Mucosa of descending colon (tissue), 3 donors: ENCODE results near the gene CDK5RAP1. TPM values are rescaled to one million over a fixed set of nuclear protein-coding genes. Genes with fewer than 3 reads are reported as not detected.
"Not testable (repeated sequence)": the region's sequence is repeated elsewhere in the genome, so short reads cannot be mapped to it uniquely, and the experiment has no call there.

Experiments used
- ATAC-seq: fragments of 200-7000 bp; cut with Tn5 transposase; one replicate; pipeline ENCODE4 v1.9.1; 2020; ENCODE audit warnings: mild to moderate bottlenecking, moderate library complexity
- DNase-seq, 3 donors: peaks; one replicate each; pipeline ENCODE4 v3.0.0-alpha.2; 2020
- H3K36me3 ChIP-seq: fragments of 200-600 bp; one replicate; pipeline ENCODE4 v1.8.0; 2021; ENCODE audit warnings: low read depth, mild to moderate bottlenecking
- H3K4me1 ChIP-seq: fragments of 200-600 bp; one replicate; pipeline ENCODE4 v1.8.0; 2021; ENCODE audit warnings: low read depth, mild to moderate bottlenecking
- H3K4me3 ChIP-seq: fragments of 200-600 bp; one replicate; pipeline ENCODE4 v1.8.0; 2021; ENCODE audit warnings: mild to moderate bottlenecking
- H3K9me3 ChIP-seq: fragments of 200-600 bp; one replicate; pipeline ENCODE4 v1.8.0; 2021; ENCODE audit warnings: mild to moderate bottlenecking
- CTCF ChIP-seq: fragments of 200-600 bp; IDR thresholded peaks from one replicate; pipeline ENCODE4 v1.8.0; 2022; ENCODE audit warnings: antibody characterized with exemption, mild to moderate bottlenecking
- intact Hi-C, 2 donors: fragments of 100-400 bp; cut with DNase I in 1 of 2; cut with micrococcal nuclease in 1 of 2; formaldehyde crosslinking; loops; one replicate each; pipeline versions ENCODE4 v1.11.0 to v1.11.1; 2022; cut with DNase I, micrococcal nuclease
- total RNA-seq, 3 donors: library from RNA; stranded (reverse); fragmentation: NEBNext Ultra II Directional in 2 of 3; extraction: Animal tissue kit (Norgen Biotek cat#: 25700) in 2 of 3; gene quantifications; one replicate each; pipeline versions ENCODE4 v1.2.1 to v1.2.4, GENCODE V29; 2021 to 2023
- donor health status: DM: no; HTN: no; CAD: no; lungs with moderate emphysema.
- donor health status: DM: no; HTN: no; CAD: no.
- donor health status: DM: no; HTN: yes; CAD: no.

CDK5RAP1 gene
- total RNA-seq, 3 donors from 2014 or later, result 20.4 to 24.5 (median 23.7) TPM

GRCh38 chr20:33438481-33438880 is 37.2 kb upstream of the CDK5RAP1 start:
- DNase-seq (no peak), ATAC-seq (no peak)
- no peaks in the 10 kb centered on the region for H3K36me3 ChIP-seq
- TF ChIP-seq CTCF, result no peak
- H3K4me1 ChIP-seq, result peaks cover 2% of the 10 kb centered on the region
- intact Hi-C loops, result no loop called here
- no peak overlapping the region for H3K4me3 ChIP-seq
- no peaks in the 10 kb centered on the region for H3K9me3 ChIP-seq

GRCh38 chr20:33437141-33437911 is 36.0 kb upstream of the CDK5RAP1 start:
- Histone ChIP-seq H3K4me3 (no peak overlapping the region), H3K9me3 (no peaks in the 10 kb centered on the region), H3K4me1 (peaks cover 2% of the 10 kb centered on the region), H3K36me3 (no peaks in the 10 kb centered on the region)
- intact Hi-C loops, result no loop called here
- ATAC-seq (no peak), DNase-seq (no peak)
- TF ChIP-seq CTCF, result no peak

GRCh38 chr20:33434434-33434833 is 33.1 kb upstream of the CDK5RAP1 start:
- H3K9me3 ChIP-seq, result no peaks in the 10 kb centered on the region
- no peak for ATAC-seq
- intact Hi-C loops, result no loop called here
- no peaks in the 10 kb centered on the region for H3K36me3 ChIP-seq
- H3K4me1 ChIP-seq, result no peaks in the 10 kb centered on the region
- H3K4me3 ChIP-seq, result no peak overlapping the region
- no peak for TF ChIP-seq CTCF
- DNase-seq, result no peak

- Histone ChIP-seq H3K4me3 (no peak overlapping the region), H3K9me3 (no peaks in the 10 kb centered on the region), H3K36me3 (no peaks in the 10 kb centered on the region), H3K4me1 (no peaks in the 10 kb centered on the region)
- ATAC-seq, result no peak
- DNase-seq, result no peak
- TF ChIP-seq CTCF, result no peak
- intact Hi-C loops, result no loop called here
These were observed 32.3 kb upstream of the CDK5RAP1 start for GRCh38 chr20:33433465-33434234.

- DNase-seq, result no peak
- Histone ChIP-seq H3K36me3 (no peaks in the 10 kb centered on the region), H3K4me1 (no peaks in the 10 kb centered on the region), H3K9me3 (no peaks in the 10 kb centered on the region), H3K4me3 (no peak overlapping the region)
- TF ChIP-seq CTCF, result no peak
- no peak for ATAC-seq
- intact Hi-C loops, result no loop called here
These were observed 30.6 kb upstream of the CDK5RAP1 start for GRCh38 chr20:33431797-33432381.

- H3K4me1 ChIP-seq, H3K4me3 ChIP-seq, ATAC-seq, H3K36me3 ChIP-seq, intact Hi-C loops, H3K9me3 ChIP-seq, DNase-seq: not testable (repeated sequence)
These were observed 22.6 kb upstream of the CDK5RAP1 start for GRCh38 chr20:33423875-33424274.
